HEK293 (cell line): ENCODE measurements around the gene PTPRN2.

Source experiments
- MZF1 ChIP-seq: fragments of 450-650 bp; formaldehyde crosslinking; IDR thresholded peaks from 2 replicates; pipeline ENCODE4 v1.5.1; 2017; ENCODE audit warnings: missing biosample characterization, missing genetic modification characterization, borderline replicate concordance
- YY1 ChIP-seq: fragments of 450-650 bp; formaldehyde crosslinking; IDR thresholded peaks from 2 replicates; pipeline ENCODE4 v1.5.1; 2018; ENCODE audit warnings: missing biosample characterization, missing genetic modification characterization
- ZBTB21 ChIP-seq: fragments of 450-650 bp; formaldehyde crosslinking; IDR thresholded peaks from 2 replicates; pipeline ENCODE4 v1.5.1; 2017; ENCODE audit warnings: missing biosample characterization, missing genetic modification characterization
- ZNF324 ChIP-seq: fragments of 450-650 bp; formaldehyde crosslinking; IDR thresholded peaks from 2 replicates; pipeline ENCODE4 v1.5.1; 2016; ENCODE audit warnings: missing biosample characterization, missing genetic modification characterization
- ZNF677 ChIP-seq: fragments of 450-650 bp; IDR thresholded peaks from 2 replicates; pipeline ENCODE4 v1.5.0; 2018; ENCODE audit warnings: missing biosample characterization, mild to moderate bottlenecking, missing genetic modification characterization, moderate library complexity
- TF ChIP-seq, protein P1 (sequence below): fragments of 450-650 bp; formaldehyde crosslinking; IDR thresholded peaks from 2 replicates; pipeline ENCODE4 v1.5.1; 2016; ENCODE audit warnings: missing biosample characterization, missing genetic modification characterization

DNA sequence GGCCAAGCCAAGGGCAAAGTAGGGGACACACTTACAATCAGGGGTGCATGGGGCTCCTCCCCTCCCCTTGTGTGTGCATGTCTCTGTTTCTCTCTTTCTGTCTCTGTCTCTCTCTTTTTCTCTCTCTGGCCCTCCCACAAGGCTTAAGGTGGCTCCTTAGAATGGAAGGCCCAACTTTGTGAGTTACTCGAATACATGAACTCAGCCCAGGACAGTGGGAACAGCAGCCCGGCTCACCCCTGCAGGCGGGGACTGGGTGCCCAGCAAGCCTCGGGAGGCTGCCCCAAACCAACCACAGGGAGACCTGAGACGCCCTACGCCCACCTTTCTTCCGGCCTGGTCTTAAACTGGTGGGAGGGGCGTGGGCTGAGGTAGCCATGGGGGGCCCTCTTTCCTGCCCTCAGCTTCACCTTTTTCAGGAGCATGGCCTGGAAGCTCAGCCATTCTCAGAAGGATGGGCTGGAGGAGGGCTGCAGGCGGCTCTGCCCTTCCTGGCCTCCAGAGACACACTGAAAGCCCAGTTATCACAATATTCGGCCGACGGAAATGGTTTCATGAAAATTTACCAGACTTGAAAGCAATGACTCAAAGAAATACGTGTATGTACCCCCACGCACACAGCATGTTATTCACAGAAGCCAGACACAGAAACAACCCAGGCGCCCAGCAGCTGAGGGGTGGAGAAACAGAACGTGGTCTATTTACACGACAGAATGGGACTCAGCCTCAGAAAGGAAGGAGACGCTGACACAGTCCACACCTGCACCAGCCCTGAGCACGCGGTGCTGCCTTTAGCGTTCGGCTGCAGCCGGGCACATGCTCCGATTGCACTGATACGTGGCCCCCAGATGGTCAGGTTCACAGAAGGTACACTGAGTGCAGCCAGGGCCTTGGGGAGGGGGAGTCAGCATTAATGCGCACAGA, 229.5 kb downstream of the PTPRN2 start:
- TF ChIP-seq ZNF677 (tag by site-specific recombination) (no peak), ZNF324 (tag by site-specific recombination) (no peak), ZBTB21 (no peak), MZF1 (tag by site-specific recombination) (no peak), YY1 (no peak)
- TF ChIP-seq, protein P1, sequence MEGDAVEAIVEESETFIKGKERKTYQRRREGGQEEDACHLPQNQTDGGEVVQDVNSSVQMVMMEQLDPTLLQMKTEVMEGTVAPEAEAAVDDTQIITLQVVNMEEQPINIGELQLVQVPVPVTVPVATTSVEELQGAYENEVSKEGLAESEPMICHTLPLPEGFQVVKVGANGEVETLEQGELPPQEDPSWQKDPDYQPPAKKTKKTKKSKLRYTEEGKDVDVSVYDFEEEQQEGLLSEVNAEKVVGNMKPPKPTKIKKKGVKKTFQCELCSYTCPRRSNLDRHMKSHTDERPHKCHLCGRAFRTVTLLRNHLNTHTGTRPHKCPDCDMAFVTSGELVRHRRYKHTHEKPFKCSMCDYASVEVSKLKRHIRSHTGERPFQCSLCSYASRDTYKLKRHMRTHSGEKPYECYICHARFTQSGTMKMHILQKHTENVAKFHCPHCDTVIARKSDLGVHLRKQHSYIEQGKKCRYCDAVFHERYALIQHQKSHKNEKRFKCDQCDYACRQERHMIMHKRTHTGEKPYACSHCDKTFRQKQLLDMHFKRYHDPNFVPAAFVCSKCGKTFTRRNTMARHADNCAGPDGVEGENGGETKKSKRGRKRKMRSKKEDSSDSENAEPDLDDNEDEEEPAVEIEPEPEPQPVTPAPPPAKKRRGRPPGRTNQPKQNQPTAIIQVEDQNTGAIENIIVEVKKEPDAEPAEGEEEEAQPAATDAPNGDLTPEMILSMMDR (tag by site-specific recombination) = no peak
